ENCODE data around the gene CCNK.

The CCNK gene

GRCh38 chr14:99535908-99536778 is 54.9 kb downstream of the CCNK start:
- H3K27ac ChIP-seq (ENCODE audit: low read depth, low read length, poor library complexity, severe bottlenecking), result no peak overlapping the region
- H3K9me3 ChIP-seq (ENCODE audit: low read length), result no peaks in the 10 kb centered on the region
- no peaks in the 10 kb centered on the region for H3K4me1 ChIP-seq (ENCODE audit: insufficient read depth, low read length, severe bottlenecking)
- H2AFZ ChIP-seq (ENCODE audit: low read length), result no peak overlapping the region
- H3K4me3 ChIP-seq (ENCODE audit: low read depth, low read length, poor library complexity, severe bottlenecking), result no peak overlapping the region
- no peaks in the 10 kb centered on the region for H3K27me3 ChIP-seq (ENCODE audit: insufficient read depth, low read length)
- H3K36me3 ChIP-seq (ENCODE audit: insufficient read depth, low read length), result no peaks in the 10 kb centered on the region
- H3K9ac ChIP-seq (ENCODE audit: low read length), result no peak overlapping the region
- TF ChIP-seq EZH2 (IDR thresholded peaks at IDR 0.05; ENCODE audit: borderline replicate concordance, low read length), result no peak
- TF ChIP-seq CTCF (IDR thresholded peaks at IDR 0.05; ENCODE audit: low read length), result no peak
- no peaks in the 10 kb centered on the region for H3K79me2 ChIP-seq (ENCODE audit: insufficient read depth, low read length)
- H3K4me2 ChIP-seq (ENCODE audit: low read length), result no peak overlapping the region
- no peaks in the 10 kb centered on the region for H3K9me2 ChIP-seq (ENCODE audit: low read depth, low read length)
- no peaks in the 10 kb centered on the region for H4K20me1 ChIP-seq (ENCODE audit: insufficient read depth, low read length)
- H3F3A ChIP-seq (ENCODE audit: insufficient read depth, low read length), result no peaks in the 10 kb centered on the region

GRCh38 chr14:99537399-99537798 is 56.2 kb downstream of the CCNK start:
- H3K4me3 ChIP-seq (ENCODE audit: low read depth, low read length, poor library complexity, severe bottlenecking), result no peak overlapping the region
- no peaks in the 10 kb centered on the region for H3K4me1 ChIP-seq (ENCODE audit: insufficient read depth, low read length, severe bottlenecking)
- H3K9me2 ChIP-seq (ENCODE audit: low read depth, low read length), result no peaks in the 10 kb centered on the region
- H3K4me2 ChIP-seq (ENCODE audit: low read length), result no peak overlapping the region
- no peak overlapping the region for H2AFZ ChIP-seq (ENCODE audit: low read length)
- no peaks in the 10 kb centered on the region for H3K9me3 ChIP-seq (ENCODE audit: low read length)
- no peak overlapping the region for H3K27ac ChIP-seq (ENCODE audit: low read depth, low read length, poor library complexity, severe bottlenecking)
- no peak overlapping the region for H3K9ac ChIP-seq (ENCODE audit: low read length)
- no peaks in the 10 kb centered on the region for H3K36me3 ChIP-seq (ENCODE audit: insufficient read depth, low read length)
- no peaks in the 10 kb centered on the region for H3K79me2 ChIP-seq (ENCODE audit: insufficient read depth, low read length)
- TF ChIP-seq EZH2 (IDR thresholded peaks at IDR 0.05; ENCODE audit: borderline replicate concordance, low read length), result no peak
- no peak for TF ChIP-seq CTCF (IDR thresholded peaks at IDR 0.05; ENCODE audit: low read length)
- no peaks in the 10 kb centered on the region for H3K27me3 ChIP-seq (ENCODE audit: insufficient read depth, low read length)
- H3F3A ChIP-seq (ENCODE audit: insufficient read depth, low read length), result no peaks in the 10 kb centered on the region
- no peaks in the 10 kb centered on the region for H4K20me1 ChIP-seq (ENCODE audit: insufficient read depth, low read length)

DNA sequence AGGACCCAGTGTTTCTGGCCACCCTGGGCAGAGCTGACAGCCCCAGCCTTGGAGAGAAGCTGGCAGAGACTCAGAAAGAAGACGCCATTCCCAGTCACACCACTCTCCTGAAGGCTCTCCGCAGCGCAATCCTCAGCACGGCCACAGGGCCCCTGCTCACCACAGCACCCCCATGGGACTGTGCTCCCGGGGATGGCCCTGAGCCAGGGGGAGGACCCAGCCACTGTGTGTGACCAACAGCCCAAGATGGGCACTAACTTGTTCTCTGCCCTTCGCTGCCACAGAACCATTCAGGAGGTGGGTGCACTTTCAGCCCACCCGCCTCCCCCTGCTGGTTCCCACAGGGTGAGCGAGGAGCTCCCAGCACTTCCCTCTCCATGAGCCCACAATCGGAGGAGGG is 57.1 kb downstream of the CCNK start:
- Histone ChIP-seq H3K4me1 (ENCODE audit: insufficient read depth, low read length, severe bottlenecking) (no peaks in the 10 kb centered on the region), H3K36me3 (ENCODE audit: insufficient read depth, low read length) (no peaks in the 10 kb centered on the region), H3K27ac (ENCODE audit: low read depth, low read length, poor library complexity, severe bottlenecking) (no peak overlapping the region), H3F3A (ENCODE audit: insufficient read depth, low read length) (no peaks in the 10 kb centered on the region), H3K27me3 (ENCODE audit: insufficient read depth, low read length) (no peaks in the 10 kb centered on the region), H3K4me2 (ENCODE audit: low read length) (no peak overlapping the region), H4K20me1 (ENCODE audit: insufficient read depth, low read length) (no peaks in the 10 kb centered on the region), H3K4me3 (ENCODE audit: low read depth, low read length, poor library complexity, severe bottlenecking) (no peak overlapping the region), H3K9me3 (ENCODE audit: low read length) (no peaks in the 10 kb centered on the region), H3K79me2 (ENCODE audit: insufficient read depth, low read length) (no peaks in the 10 kb centered on the region), H3K9ac (ENCODE audit: low read length) (no peak overlapping the region), H2AFZ (ENCODE audit: low read length) (no peak overlapping the region), H3K9me2 (ENCODE audit: low read depth, low read length) (no peaks in the 10 kb centered on the region)
- no peak for TF ChIP-seq CTCF (IDR thresholded peaks at IDR 0.05; ENCODE audit: low read length)
- no peak for TF ChIP-seq EZH2 (IDR thresholded peaks at IDR 0.05; ENCODE audit: borderline replicate concordance, low read length)
